ENCODE results near the gene IGFALS.

The IGFALS gene

GRCh38 chr16:1780677-1781072 is 12.8 kb downstream of the IGFALS start:
- Histone ChIP-seq H3K27me3 (ENCODE audit: control insufficient read depth, insufficient read depth, low read length) (no peaks in the 10 kb centered on the region), H3K27ac (ENCODE audit: low read depth, low read length) (no peak overlapping the region), H3K9ac (ENCODE audit: low read length) (no peak overlapping the region), H3K36me3 (ENCODE audit: control insufficient read depth, insufficient read depth, low read length) (peaks cover 39% of the 10 kb centered on the region), H3K9me3 (ENCODE audit: control insufficient read depth, insufficient read depth, low read depth, low read length) (no peaks in the 10 kb centered on the region), H3K4me3 (ENCODE audit: low read depth, low read length) (peak overlapping the region; percentile 91; the same call in 1 of the 2 replicates), H3K4me1 (ENCODE audit: control insufficient read depth, insufficient read depth, low read length) (peaks cover 5% of the 10 kb centered on the region; the same call in 1 of the 2 replicates)

GRCh38 chr16:1779741-1780676 is 13.5 kb downstream of the IGFALS start:
- Histone ChIP-seq H3K4me1 (ENCODE audit: control insufficient read depth, insufficient read depth, low read length) (peaks cover 5% of the 10 kb centered on the region; the same call in 1 of the 2 replicates), H3K36me3 (ENCODE audit: control insufficient read depth, insufficient read depth, low read length) (peaks cover 41% of the 10 kb centered on the region), H3K27me3 (ENCODE audit: control insufficient read depth, insufficient read depth, low read length) (no peaks in the 10 kb centered on the region), H3K27ac (ENCODE audit: low read depth, low read length) (no peak overlapping the region), H3K9ac (ENCODE audit: low read length) (no peak overlapping the region), H3K4me3 (ENCODE audit: low read depth, low read length) (no peak overlapping the region), H3K9me3 (ENCODE audit: control insufficient read depth, insufficient read depth, low read depth, low read length) (no peaks in the 10 kb centered on the region)

- H3K27ac ChIP-seq (ENCODE audit: low read depth, low read length) = no peak overlapping the region
- no peak overlapping the region for H3K4me3 ChIP-seq (ENCODE audit: low read depth, low read length)
- no peak overlapping the region for H3K9ac ChIP-seq (ENCODE audit: low read length)
- no peaks in the 10 kb centered on the region for H3K9me3 ChIP-seq (ENCODE audit: control insufficient read depth, insufficient read depth, low read depth, low read length)
- peaks cover 42% of the 10 kb centered on the region for H3K36me3 ChIP-seq (ENCODE audit: control insufficient read depth, insufficient read depth, low read length)
- peaks cover 8% of the 10 kb centered on the region for H3K4me1 ChIP-seq (ENCODE audit: control insufficient read depth, insufficient read depth, low read length)
- no peaks in the 10 kb centered on the region for H3K27me3 ChIP-seq (ENCODE audit: control insufficient read depth, insufficient read depth, low read length)
Measured at GRCh38 chr16:1779234-1779701, 14.2 kb downstream of the IGFALS start.

- Histone ChIP-seq H3K4me1 (ENCODE audit: control insufficient read depth, insufficient read depth, low read length) (peaks cover 12% of the 10 kb centered on the region), H3K9ac (ENCODE audit: low read length) (no peak overlapping the region), H3K9me3 (ENCODE audit: control insufficient read depth, insufficient read depth, low read depth, low read length) (no peaks in the 10 kb centered on the region), H3K27ac (ENCODE audit: low read depth, low read length) (no peak overlapping the region), H3K4me3 (ENCODE audit: low read depth, low read length) (no peak overlapping the region), H3K36me3 (ENCODE audit: control insufficient read depth, insufficient read depth, low read length) (peaks cover 42% of the 10 kb centered on the region), H3K27me3 (ENCODE audit: control insufficient read depth, insufficient read depth, low read length) (no peaks in the 10 kb centered on the region)
Measured at GRCh38 chr16:1778200-1779179, 15.0 kb downstream of the IGFALS start.

GRCh38 chr16:1777375-1778199 is 15.9 kb downstream of the IGFALS start:
- H3K27ac ChIP-seq (ENCODE audit: low read depth, low read length) = no peak overlapping the region

GRCh38 chr16:1776991-1777374 is 16.5 kb downstream of the IGFALS start:
- H3K27me3 ChIP-seq (ENCODE audit: control insufficient read depth, insufficient read depth, low read length) = no peaks in the 10 kb centered on the region
- H3K9ac ChIP-seq (ENCODE audit: low read length) = no peak overlapping the region
- peaks cover 12% of the 10 kb centered on the region for H3K4me1 ChIP-seq (ENCODE audit: control insufficient read depth, insufficient read depth, low read length)
- no peak overlapping the region for H3K27ac ChIP-seq (ENCODE audit: low read depth, low read length)
- no peaks in the 10 kb centered on the region for H3K9me3 ChIP-seq (ENCODE audit: control insufficient read depth, insufficient read depth, low read depth, low read length)
- H3K36me3 ChIP-seq (ENCODE audit: control insufficient read depth, insufficient read depth, low read length) = peaks cover 44% of the 10 kb centered on the region
- no peak overlapping the region for H3K4me3 ChIP-seq (ENCODE audit: low read depth, low read length)

More at GRCh38 chr16:1777375-1778199, 15.9 kb downstream of the IGFALS start:
- no peaks in the 10 kb centered on the region for H3K9me3 ChIP-seq (ENCODE audit: control insufficient read depth, insufficient read depth, low read depth, low read length)
- no peaks in the 10 kb centered on the region for H3K27me3 ChIP-seq (ENCODE audit: control insufficient read depth, insufficient read depth, low read length)
- no peak overlapping the region for H3K4me3 ChIP-seq (ENCODE audit: low read depth, low read length)
- H3K9ac ChIP-seq (ENCODE audit: low read length) = no peak overlapping the region
- peaks cover 42% of the 10 kb centered on the region for H3K36me3 ChIP-seq (ENCODE audit: control insufficient read depth, insufficient read depth, low read length)
- H3K4me1 ChIP-seq (ENCODE audit: control insufficient read depth, insufficient read depth, low read length) = peaks cover 12% of the 10 kb centered on the region

- H3K9ac ChIP-seq (ENCODE audit: low read length) = no peak overlapping the region
- H3K4me3 ChIP-seq (ENCODE audit: low read depth, low read length) = no peak overlapping the region
- no peaks in the 10 kb centered on the region for H3K27me3 ChIP-seq (ENCODE audit: control insufficient read depth, insufficient read depth, low read length)
- peaks cover 12% of the 10 kb centered on the region for H3K4me1 ChIP-seq (ENCODE audit: control insufficient read depth, insufficient read depth, low read length)
- peaks cover 46% of the 10 kb centered on the region for H3K36me3 ChIP-seq (ENCODE audit: control insufficient read depth, insufficient read depth, low read length)
- H3K27ac ChIP-seq (ENCODE audit: low read depth, low read length) = no peak overlapping the region
- no peaks in the 10 kb centered on the region for H3K9me3 ChIP-seq (ENCODE audit: control insufficient read depth, insufficient read depth, low read depth, low read length)
Measured at GRCh38 chr16:1776672-1776955, 16.9 kb downstream of the IGFALS start.

- Histone ChIP-seq H3K4me1 (ENCODE audit: control insufficient read depth, insufficient read depth, low read length) (peaks cover 8% of the 10 kb centered on the region), H3K9ac (ENCODE audit: low read length) (no peak overlapping the region), H3K36me3 (ENCODE audit: control insufficient read depth, insufficient read depth, low read length) (peaks cover 45% of the 10 kb centered on the region), H3K27ac (ENCODE audit: low read depth, low read length) (no peak overlapping the region), H3K9me3 (ENCODE audit: control insufficient read depth, insufficient read depth, low read depth, low read length) (no peaks in the 10 kb centered on the region), H3K4me3 (ENCODE audit: low read depth, low read length) (no peak overlapping the region), H3K27me3 (ENCODE audit: control insufficient read depth, insufficient read depth, low read length) (no peaks in the 10 kb centered on the region)
Measured at GRCh38 chr16:1775846-1776671, 17.4 kb downstream of the IGFALS start.

GRCh38 chr16:1775006-1775845 is 18.3 kb downstream of the IGFALS start:
- Histone ChIP-seq H3K27ac (ENCODE audit: low read depth, low read length) (no peak overlapping the region), H3K4me1 (ENCODE audit: control insufficient read depth, insufficient read depth, low read length) (peaks cover 12% of the 10 kb centered on the region), H3K4me3 (ENCODE audit: low read depth, low read length) (no peak overlapping the region), H3K36me3 (ENCODE audit: control insufficient read depth, insufficient read depth, low read length) (peaks cover 41% of the 10 kb centered on the region), H3K27me3 (ENCODE audit: control insufficient read depth, insufficient read depth, low read length) (no peaks in the 10 kb centered on the region), H3K9ac (ENCODE audit: low read length) (no peak overlapping the region), H3K9me3 (ENCODE audit: control insufficient read depth, insufficient read depth, low read depth, low read length) (no peaks in the 10 kb centered on the region)

All from HUES6 (cell line).